ENCODE data around the gene FMNL2.

The FMNL2 gene

DNA sequence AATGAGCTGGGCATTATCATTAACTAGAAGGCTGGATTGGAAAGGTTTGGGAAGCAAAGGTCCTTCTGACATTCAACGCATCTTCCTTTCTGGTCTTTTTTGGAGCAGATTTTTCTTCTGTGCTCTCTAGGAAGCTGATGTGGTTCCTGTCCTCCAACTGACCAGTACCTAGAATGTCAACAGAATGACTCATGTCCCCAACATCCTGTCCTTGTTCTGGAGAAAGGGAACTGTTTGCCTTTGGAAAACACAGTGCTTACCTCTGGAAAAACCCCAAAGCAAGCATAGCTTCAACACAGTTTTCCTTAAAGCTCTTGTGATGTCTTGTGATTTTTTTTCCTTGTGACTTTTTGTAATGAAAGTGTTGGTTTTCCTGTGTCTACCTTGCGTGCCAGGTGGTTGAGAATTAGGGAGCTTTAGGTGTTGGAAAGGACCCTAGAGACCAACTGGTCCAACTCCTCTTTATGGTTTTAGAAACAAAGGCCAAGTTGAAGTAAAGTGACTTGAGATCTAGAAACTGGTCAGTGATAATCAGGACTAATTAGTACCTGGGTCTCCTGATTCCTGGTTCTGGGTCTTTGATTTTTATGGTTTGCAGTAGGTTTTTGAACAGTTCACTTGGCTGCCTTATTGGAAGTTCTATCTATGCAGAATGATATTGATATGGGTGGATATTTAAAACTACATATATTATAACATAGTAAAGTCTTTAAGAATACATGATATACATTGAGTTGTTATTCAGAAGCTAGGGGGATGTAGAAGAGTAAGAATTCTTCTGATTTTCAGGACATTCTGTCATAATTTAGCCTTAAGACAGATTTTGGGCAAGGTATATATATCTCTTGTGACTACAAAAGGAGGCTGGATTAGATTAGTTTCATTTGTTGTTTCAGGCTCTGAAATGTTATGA, 70.5 kb downstream of the FMNL2 start:
- no peak for DNase-seq

DNA sequence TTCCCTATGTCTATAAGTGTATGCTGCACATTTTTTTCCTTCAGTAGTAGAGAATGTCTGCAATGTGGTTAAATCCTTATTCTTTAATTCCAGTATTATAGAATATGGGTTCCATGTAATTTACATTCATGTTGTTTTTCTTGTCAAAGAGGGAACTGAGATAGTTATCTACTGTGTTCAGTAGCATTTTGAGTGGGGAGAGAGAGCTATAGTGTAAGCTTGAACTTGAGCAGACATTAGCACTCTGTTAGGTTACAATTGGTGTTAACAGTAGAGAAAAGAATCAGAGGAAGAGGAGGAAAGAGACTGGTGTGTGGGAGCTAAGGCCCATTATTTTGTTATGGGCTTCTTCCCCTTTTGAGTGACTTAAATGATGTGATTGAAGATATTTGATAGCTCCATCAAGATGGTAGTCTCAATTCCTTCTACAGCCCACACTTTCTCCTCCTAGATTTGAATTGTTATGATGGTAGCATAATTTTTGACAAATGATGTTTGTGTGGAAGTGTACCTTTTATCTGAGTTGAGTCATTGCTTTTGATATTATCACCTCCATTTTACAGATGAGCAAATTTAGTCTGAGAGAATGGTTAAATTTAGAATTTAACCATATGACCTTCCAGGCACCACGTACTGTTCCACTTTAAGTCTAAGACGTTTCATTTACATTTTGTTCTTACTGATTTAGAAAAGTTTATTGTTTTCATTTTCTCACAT, 71.3 kb downstream of the FMNL2 start:
- DNase-seq, result no peak

DNA sequence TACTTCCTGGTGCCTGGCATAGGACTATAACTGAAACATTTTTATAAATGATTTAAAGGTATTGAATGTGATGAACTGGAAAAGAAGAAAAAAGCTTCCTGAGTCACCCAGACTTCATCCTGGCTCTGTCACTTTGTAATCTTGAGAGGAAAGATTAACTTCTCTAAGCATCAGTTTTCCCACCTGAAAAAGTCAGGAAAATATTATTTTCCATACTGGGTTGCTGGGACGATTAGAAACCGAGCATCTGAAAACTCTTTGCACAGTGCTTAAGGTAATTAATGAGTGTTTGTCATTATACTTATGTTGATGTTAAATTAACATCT, 71.8 kb downstream of the FMNL2 start:
- DNase-seq, result no peak

- no peak for DNase-seq
Measured at GRCh38 chr2:152407204-152407721, 72.3 kb downstream of the FMNL2 start.

- DNase-seq, result no peak
Measured at GRCh38 chr2:152407806-152408205, 72.8 kb downstream of the FMNL2 start.

- DNase-seq, result no peak
Measured at GRCh38 chr2:152408254-152408653, 73.3 kb downstream of the FMNL2 start.

- no peak for DNase-seq
Measured at GRCh38 chr2:152409386-152410164, 74.6 kb downstream of the FMNL2 start.

GRCh38 chr2:152410165-152410597, 75.2 kb downstream of the FMNL2 start:
- no peak for DNase-seq

- DNase-seq, result no peak
Measured at GRCh38 chr2:152411154-152411553, 76.2 kb downstream of the FMNL2 start.

DNA sequence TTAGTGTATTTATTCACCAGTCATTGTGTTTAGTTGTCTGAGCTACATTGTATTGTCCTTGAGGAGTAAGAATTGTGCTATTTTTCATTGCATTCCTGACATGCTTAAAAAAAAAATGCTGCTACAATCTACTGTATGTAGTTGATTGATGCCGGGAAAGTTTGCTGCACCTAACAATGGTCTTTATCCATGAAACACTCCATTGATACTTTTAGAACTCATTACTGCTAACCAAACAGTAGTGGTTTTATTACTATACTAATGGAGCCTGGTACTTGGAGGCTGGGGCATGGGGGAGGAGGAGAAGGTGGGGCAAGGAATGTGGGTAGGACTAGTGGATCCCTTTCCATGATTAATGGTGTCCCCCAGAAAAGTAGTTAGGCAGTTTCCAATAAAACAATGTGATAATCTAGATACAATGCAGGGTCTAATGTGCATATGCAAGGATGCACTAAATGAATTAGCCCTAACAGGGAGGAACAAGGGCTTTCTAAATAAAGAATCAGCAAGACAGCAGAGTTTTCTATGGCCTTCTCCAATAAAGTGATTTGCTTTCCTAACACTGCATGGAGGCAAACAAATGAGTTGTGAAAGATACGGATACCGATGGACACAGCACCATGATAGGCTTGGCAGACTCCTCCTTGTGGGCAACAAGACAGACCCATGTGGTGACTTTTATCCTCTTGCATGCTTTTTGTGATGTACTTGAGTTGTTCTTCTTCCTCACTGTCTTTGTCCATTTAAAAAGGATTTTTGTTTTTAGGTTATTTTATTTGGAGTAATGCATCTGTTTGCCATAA, 78.5 kb downstream of the FMNL2 start:
- no peak for DNase-seq

DNA sequence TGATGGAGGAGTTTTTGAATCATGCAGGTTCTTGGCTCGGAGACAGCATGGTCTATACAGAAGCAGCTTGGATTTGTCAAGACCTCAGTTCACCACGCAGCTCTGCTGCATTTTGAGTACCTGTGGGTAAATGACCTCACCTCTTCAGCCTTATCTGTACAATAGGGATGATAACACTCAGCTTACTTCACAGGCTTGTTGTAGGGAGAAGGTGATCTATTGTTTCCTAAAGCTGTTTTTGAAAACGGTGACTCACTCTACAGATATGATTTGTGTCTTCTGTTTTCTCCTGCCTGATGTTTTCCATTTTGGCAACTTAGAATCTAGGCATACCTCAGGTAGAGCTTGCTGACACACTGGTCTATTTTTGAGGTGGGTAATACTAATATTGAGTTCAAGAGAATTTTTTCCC, 80.3 kb downstream of the FMNL2 start:
- DNase-seq, result no peak

DNA sequence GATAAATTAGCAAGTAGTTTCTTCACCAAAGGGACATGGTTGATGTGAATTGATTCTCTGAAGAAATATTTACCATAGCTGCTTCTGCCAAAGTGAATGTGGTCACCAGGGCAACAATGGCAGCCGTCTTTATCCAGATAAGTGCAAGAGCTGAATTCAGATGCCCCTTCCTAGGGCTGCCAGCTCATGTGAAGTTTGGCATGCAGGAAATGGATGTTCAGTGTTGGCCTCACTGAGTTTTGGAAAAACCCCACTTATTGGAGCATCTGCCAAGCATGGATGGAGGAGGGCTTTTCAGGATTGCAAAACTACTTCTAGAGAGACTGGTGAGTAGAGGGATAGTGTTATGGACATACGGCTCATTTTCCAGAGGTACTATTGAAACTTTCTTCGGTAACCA, 80.8 kb downstream of the FMNL2 start:
- DNase-seq, result no peak

DNA sequence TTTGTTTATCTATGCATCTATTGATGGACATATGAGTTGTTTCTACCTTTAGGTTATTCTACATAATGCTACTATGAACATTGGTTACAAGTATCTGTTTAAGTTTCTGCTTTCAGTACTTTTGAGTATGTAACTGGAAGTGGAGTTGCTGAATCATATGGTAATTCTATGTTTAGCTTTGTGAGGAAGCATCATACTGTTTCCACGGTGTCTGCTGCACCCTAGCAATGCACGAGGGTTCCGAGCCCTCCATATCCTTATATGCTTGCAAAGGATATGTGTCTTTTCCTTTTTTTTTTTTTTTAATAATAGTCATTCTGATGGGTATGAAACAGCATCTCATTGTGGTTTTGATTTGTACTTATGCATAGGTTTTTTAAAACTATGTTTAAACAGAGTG, 83.7 kb downstream of the FMNL2 start:
- DNase-seq, result no peak

DNA sequence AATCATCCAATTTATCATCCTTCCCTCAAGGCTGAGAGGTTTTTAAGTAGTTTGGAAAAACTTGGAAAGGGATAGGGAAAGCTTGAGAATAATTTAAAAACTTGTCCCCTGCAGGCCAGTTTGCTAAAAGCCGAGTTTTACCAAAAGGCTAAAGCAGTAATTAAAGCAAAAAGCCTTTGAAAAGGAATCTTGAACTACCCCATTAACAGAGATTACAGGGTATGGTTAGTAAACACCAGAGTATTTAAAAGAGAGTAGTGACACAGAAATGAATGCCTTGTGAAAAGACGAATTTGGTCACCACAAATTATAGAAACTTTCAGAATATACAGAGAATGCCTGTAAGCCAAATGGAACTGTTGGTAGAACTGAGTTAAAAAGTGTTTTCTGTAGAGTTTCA, 85.0 kb downstream of the FMNL2 start:
- DNase-seq, result peak in 1 of 2 experiments; percentile 7

DNA sequence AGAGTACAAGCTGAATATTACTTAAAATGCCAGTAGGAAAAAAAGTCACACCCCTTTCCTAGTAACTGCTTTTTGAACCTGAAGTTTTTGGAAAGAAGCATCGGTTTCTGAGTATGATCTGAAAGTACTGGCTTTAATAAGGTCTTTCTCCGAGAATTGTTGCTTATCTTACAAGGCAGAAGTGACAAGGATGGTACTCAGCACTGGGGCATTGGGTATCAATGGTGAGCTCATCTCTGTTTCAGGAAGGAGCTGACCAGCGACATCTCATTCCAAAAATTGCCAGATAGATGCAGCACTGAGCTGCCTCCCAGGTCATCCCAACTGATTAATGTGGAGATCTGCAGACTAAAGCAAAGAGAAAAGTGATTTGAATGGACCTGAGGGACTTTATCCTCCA, 85.4 kb downstream of the FMNL2 start:
- DNase-seq, result no peak

GRCh38 chr2:152420936-152421335, 86.0 kb downstream of the FMNL2 start:
- no peak for DNase-seq

DNA sequence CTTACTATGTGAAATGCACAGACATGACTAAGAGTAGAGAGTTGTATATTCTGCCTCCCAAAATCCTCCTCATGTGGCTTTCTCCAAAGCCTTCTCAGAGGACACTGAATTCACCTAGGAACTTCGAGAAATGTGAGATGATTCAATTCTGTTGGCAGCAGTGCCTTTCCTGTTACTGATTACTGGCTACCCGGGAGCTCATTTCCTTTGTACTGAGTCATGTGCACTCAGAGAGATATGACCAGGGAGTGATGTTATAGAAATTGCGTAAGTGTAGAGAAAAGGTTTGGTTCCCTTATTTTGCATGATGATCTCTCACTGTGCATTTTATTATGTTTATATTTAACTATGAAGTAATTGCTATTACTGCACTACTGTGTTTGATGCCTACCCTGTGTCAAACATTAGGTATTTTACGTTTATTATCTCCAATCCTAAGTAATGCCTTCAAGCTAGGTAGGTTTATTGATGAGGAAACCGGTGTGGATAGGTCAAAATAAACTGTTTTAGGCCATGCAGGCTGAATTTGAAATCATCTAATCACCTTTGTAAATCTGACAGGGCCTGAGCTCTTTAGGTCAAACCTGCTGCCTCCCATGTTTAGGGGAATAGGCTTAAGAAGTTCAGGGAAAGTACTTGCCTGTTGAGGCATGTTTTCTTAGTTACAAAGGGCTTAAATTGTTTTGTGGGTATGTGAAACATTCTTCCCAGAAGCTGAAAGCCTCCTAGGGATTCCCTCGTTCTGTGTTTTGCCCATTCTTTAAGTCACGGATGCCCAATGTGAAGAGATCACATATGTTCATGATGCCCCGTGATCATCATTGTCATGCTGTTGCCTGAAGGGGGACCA, 86.8 kb downstream of the FMNL2 start:
- DNase-seq, result peak; percentile 8 to 74

- DNase-seq, result no peak
Measured at GRCh38 chr2:152423684-152424083, 88.7 kb downstream of the FMNL2 start.

DNA sequence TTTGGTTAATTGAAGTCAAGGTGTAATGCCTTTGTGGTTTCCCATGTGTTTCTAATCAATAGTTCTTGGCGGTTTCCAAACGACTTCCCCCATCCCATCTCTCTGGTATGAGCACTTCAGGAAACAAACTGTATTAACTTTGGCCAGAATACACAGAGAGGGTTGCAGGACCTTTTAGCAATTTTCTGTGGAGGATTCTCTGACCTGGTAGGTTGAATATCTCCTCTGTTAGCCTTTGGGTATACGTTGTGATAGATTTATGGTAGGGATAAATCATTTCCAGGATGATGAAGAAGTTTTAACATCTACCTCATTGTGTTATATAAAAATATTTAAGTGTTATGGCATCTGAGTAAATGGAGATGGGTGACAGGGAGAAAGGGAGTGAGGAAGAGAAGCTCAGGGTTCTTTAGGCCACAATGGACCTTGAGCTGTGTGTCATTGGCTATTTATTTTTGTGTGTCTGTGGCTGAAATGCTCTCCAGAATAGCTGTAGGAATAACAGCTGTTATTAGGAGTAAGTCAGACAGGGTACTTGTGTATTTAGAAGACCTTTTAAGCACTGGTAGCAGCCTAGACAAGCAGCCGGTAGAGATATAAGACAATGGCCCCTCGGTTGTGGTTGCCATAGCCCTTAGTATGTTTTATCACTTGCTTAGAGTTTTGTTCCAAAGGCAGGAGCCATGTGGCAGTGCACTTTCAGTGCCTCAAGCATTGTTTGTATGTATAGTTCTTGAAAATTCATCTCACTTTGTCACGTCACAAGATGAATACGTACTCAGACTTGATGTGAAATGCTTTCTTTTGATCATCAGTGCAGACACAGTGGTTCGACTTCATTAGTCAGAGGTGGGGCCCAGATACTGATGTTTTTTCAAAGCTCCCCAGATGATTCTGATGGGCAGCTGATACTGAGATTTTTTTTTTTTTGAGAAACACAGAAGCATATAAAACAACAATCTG, 91.1 kb downstream of the FMNL2 start:
- DNase-seq, result no peak

DNA sequence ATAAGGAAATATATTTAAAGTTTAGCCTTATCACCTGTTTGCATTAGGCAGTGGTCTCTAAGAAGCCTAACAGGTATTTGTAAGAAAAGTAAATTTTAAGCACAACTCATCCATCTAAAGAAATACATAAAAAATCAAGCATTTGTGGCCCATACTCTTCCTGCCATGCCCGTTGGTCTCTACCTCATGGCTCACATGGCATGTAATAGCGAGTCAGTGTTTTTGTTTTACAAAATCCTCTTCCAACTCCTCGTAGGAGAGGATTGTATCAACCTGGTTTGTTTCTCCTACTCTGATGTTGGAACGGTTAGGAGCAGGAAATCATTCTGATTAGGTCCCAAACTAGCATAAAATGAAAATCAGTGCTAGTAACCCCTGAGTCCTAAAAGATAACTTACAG, 91.8 kb downstream of the FMNL2 start:
- no peak for DNase-seq
